ENCODE results near the gene ZNF831.

ZNF831 gene

GRCh38 chr20:59141818-59142581 lies 21.6 kb upstream of the ZNF831 start:
- no peak for DNase-seq (ENCODE audit: low spot score)

DNA sequence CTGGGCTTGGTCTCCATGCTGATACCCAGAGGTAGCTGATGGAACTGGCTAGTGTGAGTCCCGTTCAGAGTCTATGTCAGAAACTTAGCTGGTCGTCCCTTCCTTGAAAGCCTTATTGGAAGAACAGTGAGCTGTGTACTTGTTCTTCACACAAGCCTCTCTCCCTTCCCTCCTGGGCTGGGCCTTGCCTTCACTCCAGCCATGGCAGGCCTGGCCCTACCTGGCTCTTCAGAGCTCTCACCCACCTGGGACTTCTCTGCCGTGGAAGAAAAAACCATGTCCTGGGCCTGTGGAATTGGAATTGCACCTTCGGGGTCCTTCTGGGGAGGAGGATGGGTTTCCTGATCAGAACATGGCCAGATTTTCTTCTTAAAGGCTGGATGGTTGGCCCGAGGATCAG lies 20.3 kb upstream of the ZNF831 start:
- no peak for DNase-seq (ENCODE audit: low spot score)

DNA sequence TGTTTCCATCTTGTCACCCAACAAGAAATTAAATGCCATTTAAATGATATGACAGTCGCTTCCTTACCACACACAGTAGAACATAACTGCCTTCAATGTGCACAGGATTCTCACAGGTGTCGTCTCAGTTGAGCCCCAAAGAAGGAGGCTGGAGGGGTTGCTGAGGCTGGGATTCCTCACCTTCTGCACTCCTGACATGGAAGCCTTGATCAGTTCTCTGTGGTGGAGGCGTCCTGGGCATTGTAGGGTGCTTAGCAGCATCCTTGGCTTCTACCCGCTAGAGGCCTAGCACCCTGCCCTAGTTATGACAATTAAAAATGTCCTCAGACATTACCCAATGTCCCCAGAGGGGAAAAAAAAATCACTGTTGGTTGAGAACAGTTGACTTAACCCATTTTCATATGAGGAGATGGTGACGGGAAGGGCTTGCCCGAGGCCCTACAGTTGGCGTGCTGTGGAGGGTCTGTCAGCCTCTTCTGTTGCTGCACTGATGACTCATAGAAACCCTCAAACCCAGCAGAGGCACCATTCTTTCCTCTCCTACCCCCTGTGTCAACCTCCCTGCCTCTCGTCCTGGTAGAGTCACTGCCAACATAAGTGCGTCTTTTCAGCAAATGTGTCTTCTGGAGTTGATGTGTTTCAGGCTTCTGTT lies 19.3 kb upstream of the ZNF831 start:
- DNase-seq (ENCODE audit: low spot score) = no peak

DNA sequence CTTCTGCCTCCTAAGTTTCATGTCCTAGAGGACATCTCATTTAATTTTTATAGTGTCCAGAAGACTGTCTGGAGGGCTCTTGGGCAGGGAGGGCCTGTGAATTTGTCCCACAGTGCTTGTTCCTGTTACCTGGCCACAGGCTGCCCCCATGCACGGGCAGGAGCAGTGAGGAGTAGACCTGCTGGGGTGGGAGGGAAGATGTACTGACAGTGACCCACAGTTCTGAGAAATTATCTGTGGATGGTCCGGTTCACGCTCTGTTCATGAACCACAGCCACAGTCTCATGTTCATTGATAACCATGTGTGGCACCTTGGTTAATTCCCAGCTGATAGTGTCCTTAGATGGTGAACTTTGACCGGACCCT lies 18.8 kb upstream of the ZNF831 start:
- DNase-seq (ENCODE audit: low spot score) = no peak

DNA sequence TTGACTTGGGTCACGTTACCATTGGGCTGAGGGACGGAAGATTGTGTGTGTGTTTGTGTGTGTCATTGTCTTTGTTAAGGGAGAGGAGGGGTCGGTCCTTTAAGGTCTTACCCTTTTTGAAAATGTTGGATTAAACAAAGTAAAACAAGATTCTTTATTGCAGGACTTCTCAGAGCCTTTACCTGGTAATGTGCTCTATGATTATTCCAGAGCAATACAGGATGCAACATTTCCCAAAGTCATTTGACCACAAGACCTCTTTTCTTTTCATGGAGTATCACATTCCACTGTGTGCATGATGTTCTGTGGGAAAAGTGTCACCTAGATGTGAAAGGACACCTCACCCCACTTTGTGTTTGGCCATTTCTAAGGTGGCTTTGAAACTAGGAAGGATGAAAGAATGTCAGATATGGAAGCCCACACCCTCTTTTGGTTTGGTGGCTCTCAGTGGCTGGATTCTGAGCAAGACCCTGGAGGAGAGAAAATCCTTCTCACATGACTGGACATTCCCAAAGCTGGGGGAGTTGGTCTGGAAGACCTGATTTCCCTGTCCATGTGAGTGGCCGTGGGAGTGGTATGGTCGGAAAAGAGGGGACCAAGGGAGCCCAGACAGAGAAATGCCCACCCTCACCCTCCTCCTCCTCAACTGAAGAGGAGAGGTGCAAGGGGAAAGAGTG lies 18.2 kb upstream of the ZNF831 start:
- DNase-seq (ENCODE audit: low spot score) = no peak

- DNase-seq (ENCODE audit: low spot score) = no peak
Measured at GRCh38 chr20:59145924-59146779, 17.5 kb upstream of the ZNF831 start.

GRCh38 chr20:59146780-59147565 lies 16.6 kb upstream of the ZNF831 start:
- peak; percentile 19 for DNase-seq (ENCODE audit: low spot score)

GRCh38 chr20:59147586-59147985 lies 16.0 kb upstream of the ZNF831 start:
- DNase-seq (ENCODE audit: low spot score) = no peak

DNA sequence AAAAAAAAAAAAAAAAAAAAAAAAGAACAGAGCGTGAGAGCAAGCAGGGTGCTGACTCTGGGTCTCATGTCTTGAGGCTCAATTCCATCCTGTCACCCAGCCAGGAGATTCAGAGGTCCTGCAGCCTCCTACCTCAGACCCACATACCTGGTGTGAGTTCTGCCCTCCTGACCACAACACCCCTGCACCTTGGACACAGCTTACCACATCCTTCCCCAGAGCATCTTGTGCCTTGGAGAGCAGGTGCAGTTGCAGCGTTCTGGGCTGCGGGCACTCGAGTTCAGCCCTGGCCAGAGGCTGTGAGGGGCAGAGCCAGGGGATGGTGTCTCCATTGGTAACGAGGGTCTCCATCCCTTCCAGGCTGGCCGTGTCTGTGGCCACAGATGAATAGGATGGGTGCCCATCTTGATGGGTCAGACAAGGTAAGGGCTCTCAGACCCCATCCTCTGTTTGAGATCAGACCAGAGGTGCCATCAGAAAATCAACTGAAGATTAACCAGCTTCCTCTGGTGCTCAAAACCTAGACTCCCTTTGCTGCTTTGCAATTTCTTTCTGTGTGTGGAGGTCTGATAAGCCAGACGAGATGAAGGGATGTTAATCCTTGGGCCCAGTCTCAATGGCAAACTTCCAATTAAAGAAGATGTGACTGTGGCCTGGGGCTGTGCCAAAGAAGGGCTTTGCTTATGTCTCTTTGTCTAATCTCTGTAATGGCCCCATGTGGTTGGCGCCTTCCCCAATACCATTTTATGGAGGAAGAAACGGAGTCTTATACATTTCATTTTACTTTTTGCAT lies 14.7 kb upstream of the ZNF831 start:
- no peak for DNase-seq (ENCODE audit: low spot score)

- DNase-seq (ENCODE audit: low spot score) = no peak
Measured at GRCh38 chr20:59149678-59150504, 13.7 kb upstream of the ZNF831 start.

DNA sequence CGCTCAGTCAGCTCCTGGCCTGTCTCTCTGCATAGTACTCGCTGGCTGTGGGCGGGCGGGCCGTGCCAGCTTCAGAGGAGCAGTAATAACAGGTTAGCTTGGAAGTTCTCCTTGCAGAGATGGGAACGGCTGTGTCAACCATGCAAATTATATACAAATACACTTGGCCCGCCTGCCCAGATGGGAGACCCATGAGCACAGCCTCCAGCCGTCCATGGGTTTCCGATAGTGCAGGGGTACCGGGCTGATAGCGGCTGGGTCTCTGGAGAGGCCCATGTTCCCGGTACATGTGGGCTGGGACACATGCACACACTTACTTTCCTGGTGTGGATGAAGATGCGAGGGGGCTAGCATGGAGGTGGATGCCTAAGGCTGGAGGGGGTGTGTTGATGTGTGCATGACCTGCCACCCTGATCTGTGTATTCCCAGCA lies 12.8 kb upstream of the ZNF831 start:
- no peak for DNase-seq (ENCODE audit: low spot score)

DNA sequence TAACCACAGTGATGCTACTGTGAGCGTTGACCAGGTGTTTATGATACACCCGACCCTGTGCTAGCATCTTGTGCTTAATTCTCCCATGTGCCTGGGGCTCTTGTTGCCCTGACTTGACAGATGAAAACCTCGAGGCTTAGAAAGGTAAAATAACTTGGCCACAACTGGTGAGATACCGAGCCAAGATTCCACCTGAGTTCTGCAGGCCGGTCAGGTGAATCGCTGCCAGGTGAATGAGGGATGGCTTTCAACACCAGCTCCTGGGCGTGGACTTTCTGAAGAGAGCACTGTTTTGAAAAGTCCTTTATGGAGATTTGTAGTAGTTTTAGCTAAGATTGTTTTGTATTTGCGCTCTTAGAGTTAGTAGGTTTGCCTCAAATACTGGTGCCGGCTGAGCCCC lies 12.2 kb upstream of the ZNF831 start:
- no peak for DNase-seq (ENCODE audit: low spot score)

DNA sequence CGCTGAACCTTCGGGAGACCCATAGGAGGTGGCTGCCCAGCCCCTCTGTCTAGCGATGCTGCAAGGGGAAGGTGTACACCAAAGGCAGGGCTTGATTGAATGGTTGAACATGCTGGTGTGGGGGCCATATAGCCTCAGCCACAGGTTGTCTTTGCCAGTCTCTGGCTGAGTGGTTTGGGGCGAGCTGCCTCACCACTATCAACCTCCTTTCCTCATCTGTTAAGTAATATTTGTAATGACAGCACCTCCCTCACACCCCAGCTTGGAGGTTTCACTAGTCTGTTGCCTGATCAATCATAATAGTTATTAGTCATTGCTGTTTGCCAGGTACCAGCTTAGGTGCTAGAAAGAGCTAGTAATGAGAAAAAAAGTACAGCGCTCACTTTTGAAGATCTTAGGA lies 11.8 kb upstream of the ZNF831 start:
- no peak for DNase-seq (ENCODE audit: low spot score)

DNA sequence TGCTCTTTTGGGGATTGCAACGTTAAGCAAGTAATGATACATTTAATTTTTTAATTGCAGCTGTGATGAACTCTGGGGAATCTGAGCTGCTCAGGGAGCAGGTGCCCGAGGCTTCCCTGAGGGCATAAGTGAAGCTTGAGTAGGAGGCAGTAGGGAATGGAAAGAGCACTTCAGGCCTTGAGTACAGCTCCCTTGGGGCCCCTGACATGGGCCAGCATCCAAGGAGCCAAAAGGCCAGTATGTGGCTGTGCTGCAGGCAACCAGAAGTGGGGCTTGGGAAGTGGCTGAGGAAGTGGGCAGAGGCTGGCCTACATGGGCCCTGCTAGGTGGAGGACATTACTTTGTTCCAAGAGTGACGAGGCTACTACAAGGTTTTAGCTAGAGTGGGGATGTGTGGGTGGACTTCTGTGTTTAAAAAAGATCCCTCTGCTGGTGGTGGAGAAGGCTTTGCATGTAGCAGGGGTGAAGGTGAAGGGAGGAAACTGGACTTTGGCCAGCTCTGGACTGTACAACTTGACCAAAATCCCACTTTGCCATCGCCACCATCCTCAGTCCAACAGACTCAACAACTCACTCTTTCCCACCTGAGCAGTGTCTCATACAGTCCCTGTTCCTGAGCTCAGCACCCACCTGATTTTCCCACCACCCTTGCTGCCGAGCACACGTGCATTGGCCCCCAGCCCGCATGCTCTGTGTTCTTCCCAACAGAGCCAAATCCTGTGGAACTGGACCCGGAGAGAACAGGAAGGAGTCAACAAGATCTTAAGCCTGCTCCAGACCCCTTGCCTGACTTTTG lies 10.9 kb upstream of the ZNF831 start:
- peak; percentile 58 for DNase-seq (ENCODE audit: low spot score)

DNA sequence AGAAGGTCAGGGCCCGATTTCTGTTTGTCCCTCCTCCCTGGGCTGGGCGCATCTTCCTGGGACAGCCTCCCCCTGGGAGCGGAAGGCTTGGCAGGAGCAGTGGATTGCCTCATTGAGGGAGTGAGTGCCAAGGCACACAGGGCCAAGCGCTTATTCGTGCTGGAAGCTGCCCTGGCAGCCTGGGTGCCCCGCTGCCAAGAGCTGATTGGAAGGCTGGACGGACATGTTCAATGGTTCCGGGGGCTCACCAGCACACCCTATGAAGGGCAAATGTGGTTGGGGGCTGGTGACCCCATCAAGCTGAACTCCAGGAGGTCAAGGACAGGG lies 10.3 kb upstream of the ZNF831 start:
- DNase-seq (ENCODE audit: low spot score) = peak; percentile 90

DNA sequence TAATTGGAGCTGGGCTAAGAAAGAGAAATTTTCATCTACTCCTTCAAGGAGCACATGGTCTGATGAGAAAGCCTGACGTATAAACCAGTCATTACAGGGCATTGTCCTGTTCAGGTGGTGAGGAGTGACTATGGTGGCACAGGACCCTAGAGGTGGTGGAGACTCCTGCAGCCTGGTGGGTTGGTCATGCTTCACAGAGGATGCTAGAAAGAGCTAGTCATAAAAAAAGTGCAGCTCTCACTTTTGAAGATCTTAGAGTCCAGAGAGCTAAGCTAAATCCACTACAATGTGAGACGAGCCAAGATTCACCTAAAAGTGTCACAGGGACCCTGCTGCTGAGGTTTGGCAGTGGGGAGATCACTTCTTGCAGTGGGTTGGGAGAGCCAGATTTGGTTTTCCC lies 9.8 kb upstream of the ZNF831 start:
- DNase-seq (ENCODE audit: low spot score) = no peak

DNA sequence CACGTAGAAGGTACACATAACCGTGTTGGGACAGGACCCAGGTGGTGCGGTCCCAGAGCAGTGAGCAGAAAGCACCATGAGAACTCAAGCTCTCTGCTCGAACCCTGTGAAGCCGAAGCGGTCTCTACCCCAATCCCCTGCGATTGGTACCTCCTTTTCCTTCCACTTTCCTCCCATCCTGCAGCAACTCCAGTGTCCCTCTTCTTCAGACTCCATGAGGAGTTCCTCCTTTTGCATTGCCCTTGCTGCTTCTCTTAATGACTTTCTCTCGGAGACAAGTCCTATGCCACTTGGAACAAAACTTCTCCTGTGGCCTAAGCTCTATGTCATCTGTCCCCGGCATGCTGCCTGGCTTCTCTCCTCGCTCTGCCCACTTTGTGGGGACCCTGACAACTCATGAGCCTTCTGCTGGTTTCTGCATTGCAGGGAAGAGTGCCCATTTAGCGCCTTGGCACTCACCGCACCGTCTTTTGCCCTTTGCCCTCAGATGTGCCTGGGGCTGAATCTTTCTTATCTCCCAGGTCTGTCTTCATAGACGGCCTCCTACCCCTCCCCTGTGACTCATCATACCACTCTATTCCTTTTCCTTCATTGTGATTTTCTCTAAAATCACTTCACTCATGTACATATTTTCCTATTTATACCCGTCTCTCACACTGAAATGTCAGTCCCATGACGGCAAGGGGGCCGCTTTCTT lies 9.2 kb upstream of the ZNF831 start:
- DNase-seq (ENCODE audit: low spot score) = no peak

DNA sequence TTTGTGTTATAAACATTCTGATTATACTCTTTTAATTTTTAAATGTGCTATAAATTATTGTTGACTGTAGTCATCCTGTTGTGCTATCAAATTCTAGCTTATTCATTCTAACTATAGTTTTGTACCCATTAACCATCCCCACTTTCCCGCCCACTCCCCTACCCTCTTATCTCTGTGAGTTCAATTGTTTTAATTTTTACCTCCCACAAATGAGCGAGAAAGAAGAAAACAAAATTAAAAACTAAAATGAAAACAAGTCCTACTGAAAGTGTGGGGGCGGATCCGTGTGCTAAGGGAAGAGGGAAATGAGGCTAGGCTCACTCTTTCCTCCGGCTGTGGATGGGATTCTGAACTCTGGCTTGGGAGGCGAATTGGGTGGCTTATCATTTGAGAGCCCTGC lies 6.6 kb upstream of the ZNF831 start:
- DNase-seq (ENCODE audit: low spot score) = no peak

DNA sequence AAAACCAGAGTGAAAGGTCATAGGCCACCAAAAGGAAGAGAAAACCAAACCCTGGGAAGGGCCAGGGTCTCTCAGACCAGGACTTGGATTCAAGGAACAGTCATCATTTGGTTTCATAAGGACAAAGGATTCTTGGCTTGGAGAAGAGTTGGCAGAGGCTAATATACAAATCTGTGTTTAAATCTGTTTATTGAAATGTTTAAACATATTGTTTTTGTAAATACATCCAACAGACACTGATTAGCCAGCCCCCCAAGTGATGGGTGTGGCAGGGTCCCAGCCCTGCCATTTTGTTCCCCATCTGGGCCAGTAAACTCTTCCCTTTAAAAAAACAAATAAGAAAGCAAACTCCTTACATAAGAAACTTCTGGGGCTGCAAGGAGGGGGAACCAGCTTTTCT lies 6.1 kb upstream of the ZNF831 start:
- no peak for DNase-seq (ENCODE audit: low spot score)

Measured in cerebellar cortex (tissue), 1 donor.